LoVo (cell line): ENCODE measurements around the gene ATF4.
A peak's percentile ranks its signal among the peaks of the same experiment; 100 is the strongest.
"Not testable (repeated sequence)": the region's sequence is repeated elsewhere in the genome, so short reads cannot be mapped to it uniquely, and the experiment has no call there.

Experiments
- DNase-seq: peaks from one replicate; pipeline ENCODE4 v3.0.0-alpha.2; 2016; ENCODE audit warnings: low spot score

Gene ATF4

DNA sequence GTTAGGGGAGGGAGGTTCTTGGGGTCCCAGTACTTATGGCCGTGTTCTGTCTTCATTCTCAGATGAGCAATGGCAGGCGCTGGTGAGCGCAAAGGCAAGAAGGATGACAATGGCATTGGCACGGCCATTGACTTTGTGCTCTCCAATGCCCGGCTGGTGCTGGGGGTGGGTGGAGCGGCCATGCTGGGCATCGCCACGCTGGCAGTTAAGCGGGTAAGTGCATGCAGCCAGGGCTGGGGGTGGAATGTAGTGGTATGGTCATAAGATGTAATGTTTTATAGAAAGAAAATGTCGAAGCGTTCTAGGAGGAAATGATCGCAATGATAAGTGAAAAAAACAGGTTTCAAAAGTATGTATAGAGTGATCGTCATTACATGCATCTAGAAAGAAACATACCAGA, 9.1 kb upstream of the ATF4 start:
- no peak for DNase-seq

GRCh38 chr22:39512026-39512425, 8.3 kb upstream of the ATF4 start:
- no peak for DNase-seq

DNA sequence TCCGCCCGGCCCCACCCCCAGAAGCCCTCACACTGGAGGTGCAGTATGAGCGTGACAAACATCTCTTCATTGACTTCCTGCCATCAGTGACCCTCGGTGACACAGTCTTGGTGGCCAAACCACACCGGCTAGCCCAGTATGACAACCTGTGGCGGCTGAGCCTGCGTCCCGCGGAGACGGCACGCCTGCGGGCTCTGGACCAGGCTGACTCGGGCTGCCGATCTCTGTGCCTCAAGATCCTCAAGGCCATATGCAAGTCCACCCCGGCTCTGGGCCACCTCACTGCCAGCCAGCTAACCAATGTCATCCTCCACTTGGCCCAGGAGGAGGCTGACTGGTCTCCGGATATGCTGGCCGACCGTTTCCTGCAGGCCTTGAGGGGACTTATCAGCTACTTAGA, 6.6 kb upstream of the ATF4 start:
- DNase-seq = no peak

DNA sequence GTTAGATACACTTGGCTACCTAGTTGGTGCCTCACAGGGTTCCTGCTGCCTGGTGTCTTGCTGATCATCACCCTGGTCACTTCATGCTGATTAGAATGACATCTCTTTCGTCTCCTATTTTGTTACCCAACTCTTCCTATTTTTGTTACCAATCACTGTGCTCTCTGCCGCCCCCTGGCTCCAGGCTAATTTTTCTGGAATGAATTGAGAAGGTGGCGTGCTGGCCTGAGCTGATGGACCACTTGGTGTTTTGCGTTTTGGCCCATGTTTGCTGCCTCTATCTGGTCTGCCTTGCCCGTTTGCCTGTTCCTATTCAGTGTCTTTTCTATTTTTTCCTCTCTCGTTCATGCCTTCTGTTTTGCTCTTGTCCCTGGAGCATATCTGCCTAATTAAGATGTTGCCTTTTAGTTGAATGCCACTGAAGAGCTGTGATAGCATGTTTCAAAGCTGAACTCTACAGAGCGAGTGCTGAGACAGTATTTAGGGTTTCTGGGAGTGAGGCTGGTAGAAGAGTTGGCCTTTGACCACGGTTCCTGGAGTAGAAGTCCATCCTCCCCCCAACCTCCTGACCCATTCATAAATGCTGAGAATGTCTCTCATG, 5.9 kb upstream of the ATF4 start:
- no peak for DNase-seq

DNA sequence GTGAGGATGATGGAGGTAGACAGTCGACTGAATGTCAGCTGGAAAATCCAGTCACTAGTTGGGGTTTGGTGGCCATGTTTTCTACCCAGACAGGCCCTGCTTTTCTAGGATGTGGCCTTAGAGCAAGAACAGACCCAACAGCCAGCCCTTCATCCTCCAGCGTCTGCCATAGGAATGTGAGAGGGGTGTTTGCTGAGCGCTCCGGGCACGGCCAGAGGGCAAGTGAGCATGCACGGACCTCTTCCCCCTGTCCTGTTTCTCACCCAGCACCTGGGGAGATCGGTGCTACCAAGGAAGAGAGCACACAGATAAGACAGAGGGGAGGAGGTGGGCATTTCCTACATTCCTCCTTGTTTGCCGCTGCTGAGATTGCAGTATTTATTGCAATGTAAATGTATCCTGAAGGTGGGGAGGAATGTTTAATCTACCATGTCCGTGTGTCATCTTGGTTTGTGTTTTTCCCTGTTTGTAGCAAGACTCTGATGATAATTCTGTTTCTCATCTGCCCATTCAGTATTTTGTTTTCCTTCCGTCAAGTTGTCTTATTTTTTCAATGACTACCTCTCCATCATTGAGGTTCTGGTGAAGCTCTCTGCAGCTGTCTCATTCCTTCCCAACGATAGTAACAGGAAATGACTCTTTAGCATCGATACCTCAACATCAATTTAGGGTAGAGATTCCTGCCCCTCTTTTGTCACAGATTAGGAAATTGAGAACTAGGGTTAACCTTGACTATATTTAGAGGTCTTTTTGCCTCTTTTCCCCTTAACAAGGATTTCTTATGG, 4.9 kb upstream of the ATF4 start:
- DNase-seq = no peak

- DNase-seq = no peak
Observed at GRCh38 chr22:39517470-39517869, 2.9 kb upstream of the ATF4 start.

GRCh38 chr22:39518144-39518786, 2.1 kb upstream of the ATF4 start:
- no peak for DNase-seq

DNA sequence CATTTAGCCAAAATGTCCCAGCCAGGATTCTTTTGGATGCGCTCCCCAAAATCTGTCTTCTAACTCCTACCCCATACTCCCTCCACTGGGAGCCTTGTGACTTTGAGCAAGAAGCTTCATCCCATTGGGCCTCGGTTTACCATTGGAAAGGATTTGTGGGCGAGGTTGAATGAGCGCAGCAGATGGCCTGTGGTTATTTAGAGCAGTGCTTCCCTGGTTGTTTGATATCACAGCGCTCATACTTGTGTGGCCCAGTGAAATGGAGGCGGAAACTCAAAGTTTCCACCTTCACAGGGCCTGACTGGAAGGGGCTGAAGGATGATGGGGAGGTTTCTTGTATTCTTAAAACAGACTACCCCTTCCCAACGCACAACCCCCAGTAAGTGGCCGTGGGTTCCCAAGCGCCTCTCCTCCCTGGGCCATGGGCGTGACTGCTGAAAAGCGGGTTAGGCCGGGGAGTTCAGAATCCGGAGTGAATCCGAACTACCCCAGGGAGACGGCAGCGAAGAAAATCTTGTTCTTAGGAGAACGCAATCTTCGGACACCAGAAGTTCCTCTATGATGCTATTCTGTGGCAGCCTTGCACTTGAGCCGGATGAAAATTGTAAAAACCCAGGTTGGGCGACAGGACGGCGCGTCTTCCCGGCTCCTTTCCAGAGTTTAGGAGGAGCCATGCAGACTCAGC, 1.2 kb upstream of the ATF4 start:
- DNase-seq = no peak

DNA sequence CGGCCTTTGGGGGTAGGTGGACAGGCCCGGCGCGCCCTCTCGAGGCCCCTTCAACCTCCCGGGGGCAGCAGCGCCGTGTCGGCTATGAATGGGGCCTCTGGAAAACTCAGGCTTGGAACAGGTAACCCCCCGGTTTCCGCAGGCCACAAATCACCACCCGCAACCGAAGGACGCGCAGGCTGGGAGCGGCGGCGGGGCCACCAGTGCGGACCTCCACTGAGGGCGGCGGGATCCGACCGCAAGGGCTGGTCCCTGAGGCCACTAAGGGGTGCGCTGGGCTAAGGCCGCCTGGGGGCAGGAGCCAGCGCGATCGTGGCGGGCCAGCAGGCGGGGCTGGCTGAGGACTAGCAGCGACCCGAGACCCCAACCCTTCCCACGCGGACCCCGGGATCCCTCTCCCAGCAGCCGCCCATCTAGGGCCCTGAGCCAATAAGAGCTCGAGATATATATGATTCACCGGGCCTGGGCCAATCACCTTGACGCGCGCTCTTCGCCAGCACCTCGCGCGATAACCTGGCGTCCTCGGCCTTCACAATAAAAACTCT, 609 bp upstream of the ATF4 start:
- peak; percentile 99 for DNase-seq

DNA sequence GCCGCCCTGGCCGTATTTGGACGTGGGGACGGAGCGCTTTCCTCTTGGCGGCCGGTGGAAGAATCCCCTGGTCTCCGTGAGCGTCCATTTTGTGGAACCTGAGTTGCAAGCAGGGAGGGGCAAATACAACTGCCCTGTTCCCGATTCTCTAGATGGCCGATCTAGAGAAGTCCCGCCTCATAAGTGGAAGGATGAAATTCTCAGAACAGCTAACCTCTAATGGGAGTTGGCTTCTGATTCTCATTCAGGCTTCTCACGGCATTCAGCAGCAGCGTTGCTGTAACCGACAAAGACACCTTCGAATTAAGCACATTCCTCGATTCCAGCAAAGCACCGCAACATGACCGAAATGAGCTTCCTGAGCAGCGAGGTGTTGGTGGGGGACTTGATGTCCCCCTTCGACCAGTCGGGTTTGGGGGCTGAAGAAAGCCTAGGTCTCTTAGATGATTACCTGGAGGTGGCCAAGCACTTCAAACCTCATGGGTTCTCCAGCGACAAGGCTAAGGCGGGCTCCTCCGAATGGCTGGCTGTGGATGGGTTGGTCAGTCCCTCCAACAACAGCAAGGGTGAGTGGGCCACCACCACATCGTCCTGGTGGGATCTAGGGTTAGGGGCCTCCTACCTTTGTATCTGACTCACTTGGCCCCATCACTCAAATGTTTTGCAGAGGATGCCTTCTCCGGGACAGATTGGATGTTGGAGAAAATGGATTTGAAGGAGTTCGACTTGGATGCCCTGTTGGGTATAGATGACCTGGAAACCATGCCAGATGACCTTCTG, 934 bp downstream of the ATF4 start:
- DNase-seq = not testable (repeated sequence)

- not testable (repeated sequence) for DNase-seq
Observed at GRCh38 chr22:39522091-39522490, 1.7 kb downstream of the ATF4 start.

GRCh38 chr22:39522567-39523300, 2.4 kb downstream of the ATF4 start:
- DNase-seq = peak; percentile 38

DNA sequence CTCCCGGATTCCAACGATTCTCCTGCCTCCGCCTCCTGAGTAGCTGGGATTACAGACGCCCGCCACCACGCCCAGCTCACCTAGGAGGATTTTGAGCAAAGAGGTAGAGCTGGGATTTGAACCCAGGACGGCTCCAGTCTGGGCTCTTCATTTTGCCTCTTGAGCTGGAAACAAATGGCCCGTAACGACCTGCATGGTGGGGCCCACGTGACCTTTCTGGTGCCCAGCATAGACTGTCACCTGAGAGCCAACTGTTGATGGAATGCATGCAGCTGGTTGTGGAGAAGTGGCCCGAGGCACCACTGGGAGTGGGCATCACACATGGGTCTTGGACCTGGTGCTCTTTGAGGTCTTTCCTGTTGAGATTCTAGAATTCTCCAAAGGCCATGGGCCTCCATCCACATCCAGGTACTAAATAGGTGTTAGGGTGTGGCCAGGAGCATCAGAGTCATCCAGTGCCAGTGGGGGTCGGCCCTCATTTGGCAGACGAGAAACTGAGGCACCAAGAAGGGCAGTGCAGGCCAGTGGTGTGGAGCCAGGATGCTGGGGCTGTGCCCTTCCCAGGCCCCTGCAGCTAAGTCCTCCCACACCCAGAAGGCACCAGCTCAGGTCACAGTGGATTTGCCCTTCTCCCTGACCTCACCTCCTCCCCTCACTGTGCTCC, 3.9 kb downstream of the ATF4 start:
- no peak for DNase-seq

GRCh38 chr22:39524753-39525657, 4.6 kb downstream of the ATF4 start:
- no peak for DNase-seq

DNA sequence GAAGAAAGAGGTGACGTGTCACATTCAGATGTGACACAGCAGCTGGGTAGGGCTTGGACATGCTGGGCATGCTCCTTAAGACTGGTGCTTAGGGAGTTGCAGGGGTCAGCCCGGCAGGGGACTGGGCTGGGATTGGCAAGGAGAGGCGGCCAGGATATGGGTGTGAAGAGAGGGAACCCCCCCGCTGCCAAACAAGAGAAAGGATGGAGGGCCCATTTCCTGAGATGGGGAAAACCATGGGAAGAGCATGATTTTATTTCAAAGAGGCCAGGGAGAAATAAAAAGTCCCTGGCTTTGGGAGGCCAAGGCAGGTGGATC, 5.3 kb downstream of the ATF4 start:
- no peak for DNase-seq

DNA sequence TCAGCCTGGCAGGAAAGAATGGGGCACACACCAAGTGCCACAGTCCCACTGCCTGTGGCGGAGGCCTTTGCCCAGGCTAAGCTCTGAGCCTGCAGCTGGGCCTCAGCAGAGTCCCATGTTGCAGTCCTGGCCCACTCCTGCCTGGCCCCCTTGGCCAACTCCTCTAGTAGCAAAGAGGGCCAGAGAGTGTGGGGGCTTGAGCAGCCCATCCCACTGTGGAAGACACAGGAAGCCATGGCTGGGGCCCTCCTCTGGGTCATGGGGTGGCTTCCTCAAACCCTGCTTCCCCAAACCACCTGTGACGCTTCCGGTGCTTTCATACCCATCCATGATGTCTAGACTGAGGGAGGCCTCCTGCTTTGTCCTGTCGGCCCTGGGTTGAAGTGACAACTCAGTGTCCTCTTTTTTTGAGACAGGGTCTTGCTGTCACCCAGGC, 6.4 kb downstream of the ATF4 start:
- no peak for DNase-seq

DNA sequence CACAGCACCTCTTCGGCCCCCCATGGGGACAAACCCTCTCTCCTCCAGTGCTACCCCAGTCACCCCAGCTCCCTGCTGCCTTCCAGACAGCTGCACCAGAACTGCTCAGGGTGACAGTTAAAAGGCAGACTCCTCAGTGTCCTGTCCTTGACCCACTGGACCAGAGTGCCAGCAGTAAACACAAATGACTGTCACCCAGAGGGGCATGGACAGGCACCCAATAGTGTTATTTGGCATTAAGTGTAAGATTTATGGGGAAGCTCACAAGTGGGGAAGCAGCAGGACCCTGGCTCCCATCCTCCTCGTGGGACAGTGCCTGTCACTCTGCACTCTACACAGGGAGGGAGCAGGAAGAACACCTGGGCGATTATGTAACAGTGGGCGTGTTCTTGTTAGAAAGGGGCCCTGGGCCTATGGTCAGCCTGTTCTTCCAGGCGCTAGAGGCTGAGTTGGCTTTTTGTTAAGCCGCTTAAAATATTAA, 7.2 kb downstream of the ATF4 start:
- no peak for DNase-seq

DNA sequence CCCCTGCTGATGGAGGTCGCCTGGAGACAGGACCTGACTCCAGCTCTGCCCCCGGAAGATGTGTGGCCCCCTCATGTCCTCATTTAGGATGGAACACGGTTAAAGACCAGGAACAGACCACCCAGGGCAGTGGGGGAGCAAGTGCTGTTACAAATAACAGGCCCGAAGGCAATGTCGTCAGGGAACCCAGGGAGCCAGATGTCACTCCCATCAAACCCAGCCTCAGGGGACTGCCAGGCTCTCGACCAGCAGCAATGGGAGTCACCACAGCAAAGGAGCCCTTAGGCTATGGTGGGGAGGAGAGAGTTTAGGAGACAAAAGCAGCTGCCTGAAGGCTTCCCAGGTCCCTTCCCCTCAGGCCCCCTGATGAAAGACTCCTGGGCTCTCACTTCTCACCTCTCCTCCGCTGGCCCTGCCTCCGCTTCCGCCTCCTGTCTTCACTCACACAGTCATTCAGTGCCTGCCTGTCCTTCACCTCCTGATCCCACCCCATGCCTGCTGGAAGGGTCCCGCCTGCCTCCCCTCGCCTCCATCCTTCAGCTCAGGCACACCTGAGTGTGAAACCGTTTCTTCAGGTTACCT, 7.8 kb downstream of the ATF4 start:
- no peak for DNase-seq
